DLD1 (cell line): ENCODE results near the gene TNFSF9.
"Not testable (repeated sequence)": the region's sequence is repeated elsewhere in the genome, so short reads cannot be mapped to it uniquely, and the experiment has no call there.

ENCODE experiments used
- in situ Hi-C: cut with HindIII; loops from 2 replicates; pipeline ENCODE4 v1.10.0; 2017; ENCODE audit warnings: low sequenced_read_pairs

TNFSF9 gene

GRCh38 chr19:6531163-6531955 lies 533 bp downstream of the TNFSF9 start:
- in situ Hi-C loops = no loop called here

- in situ Hi-C loops = no loop called here
Observed at GRCh38 chr19:6531956-6532243, 1.1 kb downstream of the TNFSF9 start.

GRCh38 chr19:6532244-6532999 lies 1.6 kb downstream of the TNFSF9 start:
- in situ Hi-C loops = no loop called here

GRCh38 chr19:6533000-6533328 lies 2.1 kb downstream of the TNFSF9 start:
- in situ Hi-C loops = no loop called here

- in situ Hi-C loops = no loop called here
Observed at GRCh38 chr19:6533746-6534418, 3.1 kb downstream of the TNFSF9 start.

- in situ Hi-C loops = no loop called here
Observed at GRCh38 chr19:6534451-6535093, 3.7 kb downstream of the TNFSF9 start.

GRCh38 chr19:6535558-6536137 lies 4.8 kb downstream of the TNFSF9 start:
- in situ Hi-C loops = no loop called here

GRCh38 chr19:6539514-6539913 lies 8.7 kb downstream of the TNFSF9 start:
- in situ Hi-C loops = no loop called here

- in situ Hi-C loops = no loop called here
Observed at GRCh38 chr19:6540918-6541689, 10.3 kb downstream of the TNFSF9 start.

GRCh38 chr19:6543866-6544347 lies 13.1 kb downstream of the TNFSF9 start:
- in situ Hi-C loops = no loop called here

- in situ Hi-C loops = not testable (repeated sequence)
Observed at GRCh38 chr19:6550679-6551078, 19.9 kb downstream of the TNFSF9 start.

- in situ Hi-C loops = no loop called here
Observed at GRCh38 chr19:6551091-6551490, 20.3 kb downstream of the TNFSF9 start.

- in situ Hi-C loops = no loop called here
Observed at GRCh38 chr19:6551607-6552450, 21.0 kb downstream of the TNFSF9 start.

- in situ Hi-C loops = no loop called here
Observed at GRCh38 chr19:6556043-6556449, 25.2 kb downstream of the TNFSF9 start.

- in situ Hi-C loops = no loop called here
Observed at GRCh38 chr19:6556480-6557195, 25.8 kb downstream of the TNFSF9 start.

GRCh38 chr19:6562437-6562836 lies 31.6 kb downstream of the TNFSF9 start:
- in situ Hi-C loops = not testable (repeated sequence)

- in situ Hi-C loops = no loop called here
Observed at GRCh38 chr19:6564393-6564792, 33.6 kb downstream of the TNFSF9 start.

GRCh38 chr19:6566727-6567126 lies 35.9 kb downstream of the TNFSF9 start:
- in situ Hi-C loops = not testable (repeated sequence)
